Stimulated activated CD8-positive, alpha-beta memory T cell treated with anti-CD3 and anti-CD28 coated beads, Interleukin-15, amount 100 ng/mL, for 24 hours (primary cell): ENCODE results near the gene ARV1.
A peak's percentile ranks its signal among the peaks of the same experiment; 100 is the strongest.

Source experiments
- DNase-seq: peaks from one replicate; pipeline ENCODE4 v3.0.0-alpha.2; 2020; ENCODE audit warnings: low read depth

The ARV1 gene

GRCh38 chr1:230978491-230979388, at the start of gene ARV1, which contains the start of gene TTC13:
Gene ARV1, plus strand, starts transcription at chr1:230979094. Its CDS starts 12 bp downstream, at chr1:230979106.
Gene TTC13, minus strand, starts transcription at chr1:230978861. Its CDS starts 31 bp downstream, at chr1:230978830.
- peak; percentile 85 for DNase-seq

GRCh38 chr1:230930986-230931385, 47.9 kb upstream of the ARV1 start:
- DNase-seq, result no peak

GRCh38 chr1:230935852-230936251, 43.0 kb upstream of the ARV1 start:
- DNase-seq, result no peak

GRCh38 chr1:230936475-230936874, 42.4 kb upstream of the ARV1 start:
- DNase-seq, result no peak

- no peak for DNase-seq
Observed at GRCh38 chr1:230937371-230937770, 41.5 kb upstream of the ARV1 start.

GRCh38 chr1:230938924-230939368, 39.9 kb upstream of the ARV1 start:
- no peak for DNase-seq

- no peak for DNase-seq
Observed at GRCh38 chr1:230939806-230940489, 38.9 kb upstream of the ARV1 start.

GRCh38 chr1:230940848-230941247, 38.0 kb upstream of the ARV1 start:
- DNase-seq, result no peak

- no peak for DNase-seq
Observed at GRCh38 chr1:230943048-230943593, 35.8 kb upstream of the ARV1 start.

- DNase-seq, result no peak
Observed at GRCh38 chr1:230948301-230948700, 30.6 kb upstream of the ARV1 start.

- DNase-seq, result no peak
Observed at GRCh38 chr1:230948903-230949302, 30.0 kb upstream of the ARV1 start.

- DNase-seq, result no peak
Observed at GRCh38 chr1:230950404-230950803, 28.5 kb upstream of the ARV1 start.

- DNase-seq, result no peak
Observed at GRCh38 chr1:230957580-230957989, 21.3 kb upstream of the ARV1 start.

GRCh38 chr1:230958370-230958769, 20.5 kb upstream of the ARV1 start:
- DNase-seq, result no peak

- no peak for DNase-seq
Observed at GRCh38 chr1:230964896-230965295, 14.0 kb upstream of the ARV1 start.

- no peak for DNase-seq
Observed at GRCh38 chr1:230965535-230965934, 13.4 kb upstream of the ARV1 start.

- DNase-seq, result no peak
Observed at GRCh38 chr1:230966358-230966873, 12.5 kb upstream of the ARV1 start.

GRCh38 chr1:230970432-230970831, 8.5 kb upstream of the ARV1 start:
- DNase-seq, result no peak

GRCh38 chr1:230971771-230972170, 7.1 kb upstream of the ARV1 start:
- DNase-seq, result no peak

GRCh38 chr1:230972855-230973271, 6.0 kb upstream of the ARV1 start:
- DNase-seq, result no peak

- no peak for DNase-seq
Observed at GRCh38 chr1:230975636-230976035, 3.3 kb upstream of the ARV1 start.

- DNase-seq, result no peak
Observed at GRCh38 chr1:230976360-230976759, 2.5 kb upstream of the ARV1 start.
